OCI-LY1 (cell line): ENCODE measurements around the gene SRD5A3.

Experiments
- H2AFZ ChIP-seq: fragments of 200-600 bp; sonication (generic), shearing (Covaris generic); 2 replicates; pipeline ENCODE4 v1.6.0; 2014; ENCODE audit warnings: antibody characterized with exemption, mild to moderate bottlenecking, low read length
- H3F3A ChIP-seq: fragments of 200-600 bp; sonication (generic), shearing (Covaris generic); 2 replicates; pipeline ENCODE4 v1.6.0; 2014; ENCODE audit warnings: mild to moderate bottlenecking, antibody characterized with exemption, low read length, moderate library complexity; ENCODE audit not compliant: insufficient read depth
- H3K27ac ChIP-seq: fragments of 200-600 bp; sonication (generic); 2 replicates; pipeline ENCODE4 v1.5.1; 2014; ENCODE audit warnings: low read length, mixed run types, mild to moderate bottlenecking, low read depth; ENCODE audit not compliant: poor library complexity, severe bottlenecking
- H3K27me3 ChIP-seq: fragments of 200-600 bp; sonication (generic); 2 replicates; pipeline ENCODE4 v1.6.0; 2014; ENCODE audit warnings: antibody characterized with exemption, mild to moderate bottlenecking, low read length, moderate library complexity; ENCODE audit not compliant: insufficient read depth
- H3K36me3 ChIP-seq: fragments of 200-600 bp; sonication (generic); 2 replicates; pipeline ENCODE4 v1.6.1; 2014; ENCODE audit warnings: mild to moderate bottlenecking, antibody characterized with exemption, low read length, moderate library complexity, mixed read lengths; ENCODE audit not compliant: insufficient read depth
- H3K4me1 ChIP-seq: fragments of 200-600 bp; sonication (generic); 2 replicates; pipeline ENCODE4 v1.5.1; 2014; ENCODE audit warnings: mild to moderate bottlenecking, low read length, moderate library complexity; ENCODE audit not compliant: insufficient read depth, severe bottlenecking
- H3K4me2 ChIP-seq: fragments of 200-600 bp; sonication (generic), shearing (Covaris generic); 2 replicates; pipeline ENCODE4 v1.6.1; 2014; ENCODE audit warnings: low read length
- H3K4me3 ChIP-seq: fragments of 200-600 bp; sonication (generic); 2 replicates; pipeline ENCODE4 v1.5.1; 2014; ENCODE audit warnings: low read length, low read depth, mild to moderate bottlenecking, mixed read lengths; ENCODE audit not compliant: poor library complexity, severe bottlenecking
- H3K79me2 ChIP-seq: fragments of 200-600 bp; shearing (Covaris generic); 2 replicates; pipeline ENCODE4 v1.6.1; 2016; ENCODE audit warnings: mixed run types, low read length, mixed read lengths; ENCODE audit not compliant: insufficient read depth
- H3K9ac ChIP-seq: fragments of 200-600 bp; sonication (generic), shearing (Covaris generic); 2 replicates; pipeline ENCODE4 v1.6.1; 2014; ENCODE audit warnings: mild to moderate bottlenecking, low read length, mixed read lengths
- H3K9me2 ChIP-seq: fragments of 200-600 bp; sonication (generic), shearing (Covaris generic); 2 replicates; pipeline ENCODE4 v1.6.1; 2014; ENCODE audit warnings: low read depth, mild to moderate bottlenecking, low read length, mixed read lengths
- H3K9me3 ChIP-seq: fragments of 200-600 bp; shearing (Covaris generic); 2 replicates; pipeline ENCODE4 v1.6.1; 2014; ENCODE audit warnings: low read length, mixed read lengths
- H4K20me1 ChIP-seq: fragments of 200-600 bp; sonication (generic), shearing (Covaris generic); 2 replicates; pipeline ENCODE4 v1.6.0; 2016; ENCODE audit warnings: mild to moderate bottlenecking, low read length; ENCODE audit not compliant: insufficient read depth
- CTCF ChIP-seq: fragments of 200-600 bp; sonication (generic), shearing (Covaris generic); IDR thresholded peaks from 2 replicates; pipeline ENCODE4 v1.5.1; 2017; ENCODE audit warnings: mild to moderate bottlenecking, antibody characterized with exemption, low read length, moderate library complexity, mixed read lengths
- EZH2 ChIP-seq: fragments of 200-600 bp; sonication (generic), shearing (Covaris generic); IDR thresholded peaks from 2 replicates; pipeline ENCODE4 v1.8.0; 2017; ENCODE audit warnings: borderline replicate concordance, mixed run types, mild to moderate bottlenecking, antibody characterized with exemption, low read length, moderate library complexity, mixed read lengths

SRD5A3 gene

GRCh38 chr4:55364691-55365344 lies 18.8 kb downstream of the SRD5A3 start:
- Histone ChIP-seq H3K79me2 (no peaks in the 10 kb centered on the region), H3F3A (no peaks in the 10 kb centered on the region), H3K9me3 (no peaks in the 10 kb centered on the region), H4K20me1 (no peaks in the 10 kb centered on the region), H3K27ac (no peak overlapping the region), H3K36me3 (no peaks in the 10 kb centered on the region), H3K9ac (no peak overlapping the region), H3K27me3 (no peaks in the 10 kb centered on the region), H3K4me1 (no peaks in the 10 kb centered on the region), H3K9me2 (no peaks in the 10 kb centered on the region), H3K4me3 (no peak overlapping the region), H3K4me2 (no peak overlapping the region), H2AFZ (no peak overlapping the region)
- TF ChIP-seq EZH2 (no peak), CTCF (no peak)

- Histone ChIP-seq H3F3A (no peaks in the 10 kb centered on the region), H3K79me2 (no peaks in the 10 kb centered on the region), H3K27me3 (no peaks in the 10 kb centered on the region), H3K9me3 (no peaks in the 10 kb centered on the region), H2AFZ (no peak overlapping the region), H3K4me3 (no peak overlapping the region), H3K9me2 (no peaks in the 10 kb centered on the region), H4K20me1 (no peaks in the 10 kb centered on the region), H3K27ac (no peak overlapping the region), H3K4me2 (no peak overlapping the region), H3K9ac (no peak overlapping the region), H3K36me3 (peaks cover 4% of the 10 kb centered on the region; the same call in 1 of the 2 replicates), H3K4me1 (no peaks in the 10 kb centered on the region)
- no peak for TF ChIP-seq EZH2
- no peak for TF ChIP-seq CTCF
Observed at GRCh38 chr4:55365345-55365728, 19.3 kb downstream of the SRD5A3 start.

- no peak for TF ChIP-seq EZH2
- TF ChIP-seq CTCF: no peak
- Histone ChIP-seq H3F3A (no peaks in the 10 kb centered on the region), H3K9ac (no peak overlapping the region), H3K4me1 (no peaks in the 10 kb centered on the region), H3K27me3 (no peaks in the 10 kb centered on the region), H3K9me3 (no peaks in the 10 kb centered on the region), H3K9me2 (no peaks in the 10 kb centered on the region), H3K27ac (no peak overlapping the region), H3K36me3 (peaks cover 6% of the 10 kb centered on the region; the same call in 1 of the 2 replicates), H2AFZ (no peak overlapping the region), H3K4me3 (no peak overlapping the region), H3K4me2 (no peak overlapping the region), H3K79me2 (no peaks in the 10 kb centered on the region), H4K20me1 (no peaks in the 10 kb centered on the region)
Observed at GRCh38 chr4:55366621-55367020, 20.6 kb downstream of the SRD5A3 start.
